ENCODE results near the gene SLC35G2. TPM values are rescaled to one million over a fixed set of nuclear protein-coding genes. Genes with fewer than 3 reads are reported as not detected.

The SLC35G2 gene
- total RNA-seq, 1 experiment from 2014 or later = 6.6 TPM

- H2BK5ac ChIP-seq (ENCODE audit: insufficient read length, low read length) = no peak overlapping the region
- no peak overlapping the region for H2BK20ac ChIP-seq (ENCODE audit: low read depth, low read length, poor library complexity, severe bottlenecking)
- H3K4ac ChIP-seq (ENCODE audit: low read depth, low read length) = no peak overlapping the region
- H2AK5ac ChIP-seq (ENCODE audit: insufficient read length, low read length) = no peak overlapping the region
- no peak overlapping the region for H3K56ac ChIP-seq (ENCODE audit: insufficient read length, low read depth, low read length)
- no peak overlapping the region for H4K91ac ChIP-seq (ENCODE audit: insufficient read length, low read depth, low read length)
- H2BK12ac ChIP-seq (ENCODE audit: insufficient read length, low read depth, low read length) = no peak overlapping the region
- H3K27ac Mint-ChIP-seq = no peak overlapping the region
- H4K5ac ChIP-seq (ENCODE audit: insufficient read length, low read depth, low read length) = no peak overlapping the region
- WGBS (ENCODE audit: extremely low coverage, insufficient read length, low lambda C conversion rate) = no CpG with 5 or more reads among the region's 3 CpGs
- peak; percentile 62 for DNase-seq
- H3K27me3 Mint-ChIP-seq (ENCODE audit: low read depth) = no peaks in the 10 kb centered on the region; the same call in 1 of the 2 replicates
- no peak overlapping the region for H3K27ac ChIP-seq (ENCODE audit: insufficient read length, low read depth, low read length)
- H3K4me1 ChIP-seq (ENCODE audit: insufficient read depth, low read length) = no peaks in the 10 kb centered on the region
- no peak overlapping the region for H2BK15ac ChIP-seq (ENCODE audit: low read depth, low read length)
- no peaks in the 10 kb centered on the region for H3K79me1 ChIP-seq (ENCODE audit: insufficient read depth, low read depth, low read length, poor library complexity, severe bottlenecking)
- H3K36me3 Mint-ChIP-seq (ENCODE audit: insufficient read depth in 1 of 3, low read depth in 3 of 3) = peaks cover 0 to 8% (median 5%) of the 10 kb centered on the region in 3 experiments; a peak in 4 of 7 replicates
- H2AFZ ChIP-seq (ENCODE audit: low read length) = no peak overlapping the region
- no peaks in the 10 kb centered on the region for H4K20me1 ChIP-seq (ENCODE audit: control insufficient read depth, insufficient read depth, insufficient read length)
- no peak for TF ChIP-seq CTCF (conservative IDR thresholded peaks at IDR 0.05)
- no peak overlapping the region for H3K14ac ChIP-seq (ENCODE audit: insufficient read depth, low read length)
- no peak overlapping the region for H3T11ph ChIP-seq (ENCODE audit: low read length)
- H3K23me2 ChIP-seq (ENCODE audit: insufficient read length, low read depth, low read length, poor library complexity, severe bottlenecking) = no peaks in the 10 kb centered on the region
- H3K4me2 ChIP-seq (ENCODE audit: insufficient read depth, insufficient read length, low read length) = no peak overlapping the region
- no peaks in the 10 kb centered on the region for H3K27me3 ChIP-seq (ENCODE audit: insufficient read depth, low read length)
- H3K79me2 ChIP-seq (ENCODE audit: insufficient read depth, low read length) = no peaks in the 10 kb centered on the region
- no peak overlapping the region for H3K18ac ChIP-seq (ENCODE audit: insufficient read length, low read depth, low read length)
- peaks cover 6 to 12% of the 10 kb centered on the region in 2 experiments; a peak in 2 of 5 replicates for H3K9me3 Mint-ChIP-seq
- H3K9ac ChIP-seq (ENCODE audit: extremely low read depth, insufficient read length, low read length) = no peak overlapping the region
- no peak overlapping the region for H4K8ac ChIP-seq (replicated peaks; ENCODE audit: insufficient read length, low read depth, low read length)
- no peak overlapping the region for H3K23ac ChIP-seq (ENCODE audit: insufficient read length, low read depth, low read length)
- H3K9me3 ChIP-seq (ENCODE audit: control insufficient read depth, low read depth, low read length) = peaks cover 5% of the 10 kb centered on the region
- H3K4me3 Mint-ChIP-seq = no peak overlapping the region
- H3K4me1 Mint-ChIP-seq = no peaks in the 10 kb centered on the region
- H2BK120ac ChIP-seq (ENCODE audit: low read depth, low read length, poor library complexity, severe bottlenecking) = no peak overlapping the region
Observed at GRCh38 chr3:136811701-136812100, 7.2 kb upstream of the SLC35G2 start.

Data from H9 (cell line).